RKO (cell line): Measurements from ENCODE around the gene RAB40A.

Experiments used
- DNase-seq: peaks from one replicate; pipeline ENCODE4 v3.0.0-alpha.2; 2016; ENCODE audit warnings: low spot score

RAB40A gene, protein sequence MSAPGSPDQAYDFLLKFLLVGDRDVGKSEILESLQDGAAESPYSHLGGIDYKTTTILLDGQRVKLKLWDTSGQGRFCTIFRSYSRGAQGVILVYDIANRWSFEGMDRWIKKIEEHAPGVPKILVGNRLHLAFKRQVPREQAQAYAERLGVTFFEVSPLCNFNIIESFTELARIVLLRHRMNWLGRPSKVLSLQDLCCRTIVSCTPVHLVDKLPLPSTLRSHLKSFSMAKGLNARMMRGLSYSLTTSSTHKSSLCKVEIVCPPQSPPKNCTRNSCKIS

DNA sequence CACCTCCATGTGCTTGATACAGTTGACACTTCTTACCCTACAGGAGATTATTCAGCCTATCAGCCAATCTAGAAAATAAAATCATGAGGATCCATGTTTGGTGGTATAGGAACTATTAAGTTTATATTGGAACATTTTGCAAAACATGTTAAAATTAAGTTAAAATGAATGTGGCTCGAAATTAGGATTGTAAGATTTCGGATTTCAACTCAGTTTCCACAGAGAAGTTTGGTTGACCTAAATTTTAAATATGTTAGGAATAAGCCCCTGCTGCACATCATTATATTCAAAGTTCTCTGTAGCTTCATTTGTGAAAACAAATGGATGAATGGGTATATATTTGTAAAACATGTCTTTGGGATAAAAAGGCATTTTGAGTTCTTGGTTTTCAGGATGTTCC is at the start of gene RAB40A:
TSS of gene RAB40A (minus strand) at position 101 of the 400 bp plus-strand sequence. CDS start 18,733 bp downstream, outside the sequence.
- no peak for DNase-seq

DNA sequence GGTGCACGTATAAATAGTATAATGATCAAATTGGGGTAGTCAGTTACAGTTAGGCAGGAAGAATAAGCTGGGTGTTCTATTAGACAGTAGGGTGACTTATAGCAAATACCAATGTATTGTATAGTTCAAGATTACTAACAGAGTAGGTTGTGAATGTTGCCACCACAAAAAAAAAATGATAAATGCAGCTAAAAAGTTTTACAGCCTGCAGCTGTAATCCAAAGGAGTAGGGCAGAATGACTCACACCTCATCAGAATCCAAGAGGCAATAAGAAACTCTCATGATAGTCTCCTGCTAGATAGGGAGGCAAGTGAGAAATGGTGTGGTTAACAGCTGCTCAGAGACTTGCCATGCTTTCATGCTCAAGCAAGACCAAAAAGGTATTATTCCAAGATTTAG is 46.5 kb upstream of the RAB40A start:
- DNase-seq, result peak; percentile 75

DNA sequence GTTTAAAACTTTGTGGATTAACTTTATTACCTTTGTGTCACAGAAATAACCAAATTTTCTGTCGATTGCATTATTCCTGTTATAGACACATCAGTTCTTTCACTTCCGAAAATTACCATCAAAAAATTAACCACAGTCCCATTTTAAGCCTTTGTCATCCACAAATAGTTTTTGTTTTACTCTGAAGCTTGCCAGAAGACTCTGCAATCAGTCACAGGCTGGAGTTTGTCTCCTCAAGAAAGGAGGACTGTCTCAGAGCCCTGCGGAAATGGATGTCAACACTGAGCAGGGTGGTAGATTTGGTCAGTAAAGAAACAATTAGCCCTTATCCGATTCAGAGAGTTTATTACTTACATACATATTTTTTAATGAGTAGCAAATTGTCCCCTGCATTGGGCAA is 45.9 kb upstream of the RAB40A start:
- DNase-seq, result no peak

DNA sequence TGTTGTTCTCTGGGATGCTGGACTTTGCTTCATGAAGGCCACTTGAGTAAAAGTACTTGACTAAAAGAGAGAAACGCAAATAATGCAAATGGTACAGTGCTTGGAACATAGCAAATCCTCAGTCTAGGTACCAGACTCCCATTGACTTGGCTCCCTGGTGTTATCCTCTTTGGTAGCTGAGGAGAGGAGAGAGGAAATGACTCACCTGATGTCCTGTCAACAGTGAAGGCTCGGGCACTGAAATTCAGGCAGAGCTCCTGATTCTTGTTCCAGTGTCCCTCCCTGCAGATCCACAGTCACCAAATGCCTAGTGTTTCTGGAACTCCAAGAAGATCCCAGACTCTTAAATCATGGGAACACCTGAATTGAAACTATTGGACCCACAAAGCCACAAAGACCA is 43.5 kb upstream of the RAB40A start:
- DNase-seq, result peak; percentile 24

DNA sequence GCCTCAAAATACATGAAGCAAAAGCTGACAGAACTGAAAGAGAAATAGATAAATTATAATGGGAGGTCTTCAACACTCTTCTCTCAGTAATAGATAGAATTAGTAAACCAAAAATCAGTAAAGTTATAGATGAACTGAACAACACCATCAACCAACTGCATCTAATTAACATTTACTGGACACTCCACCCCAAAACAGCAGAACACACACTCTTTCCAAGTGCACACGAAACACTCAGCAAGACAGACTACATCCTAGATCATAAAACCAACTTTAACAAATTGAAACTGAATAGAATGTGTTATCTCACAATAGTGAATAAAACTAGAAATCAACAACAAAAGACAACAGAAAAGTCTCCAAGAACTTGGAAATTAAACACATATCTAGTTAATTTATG is 41.0 kb upstream of the RAB40A start:
- DNase-seq, result no peak

DNA sequence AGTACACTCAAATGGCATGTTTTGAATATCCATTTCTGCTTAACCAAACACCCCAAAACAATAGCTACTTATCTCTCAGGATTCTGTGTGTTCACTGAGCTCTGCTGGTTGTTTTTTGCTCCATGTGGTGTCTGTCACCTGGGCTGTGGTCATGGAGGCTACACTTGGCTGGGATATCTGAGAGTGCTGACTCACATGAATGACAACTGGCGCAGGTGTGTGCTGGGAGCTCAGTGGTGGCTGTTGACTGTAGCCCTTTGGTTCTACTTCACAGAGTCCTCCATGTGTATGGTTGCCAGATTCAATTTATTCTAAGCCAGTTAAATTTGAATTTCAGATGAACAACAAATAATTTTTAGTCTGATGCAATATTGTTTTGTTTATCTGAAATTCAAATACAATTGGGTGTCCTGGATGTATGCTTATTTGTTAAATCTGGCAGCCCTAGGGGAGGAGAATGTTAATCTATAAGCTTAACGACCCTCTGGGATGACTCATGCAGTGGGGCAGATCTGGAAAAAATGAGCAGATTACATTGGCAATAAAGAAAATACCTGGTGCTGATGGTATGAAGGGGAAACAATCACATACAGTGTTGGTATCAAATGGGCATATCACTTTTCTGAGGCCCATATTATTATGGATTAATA is 37.8 kb upstream of the RAB40A start:
- no peak for DNase-seq

DNA sequence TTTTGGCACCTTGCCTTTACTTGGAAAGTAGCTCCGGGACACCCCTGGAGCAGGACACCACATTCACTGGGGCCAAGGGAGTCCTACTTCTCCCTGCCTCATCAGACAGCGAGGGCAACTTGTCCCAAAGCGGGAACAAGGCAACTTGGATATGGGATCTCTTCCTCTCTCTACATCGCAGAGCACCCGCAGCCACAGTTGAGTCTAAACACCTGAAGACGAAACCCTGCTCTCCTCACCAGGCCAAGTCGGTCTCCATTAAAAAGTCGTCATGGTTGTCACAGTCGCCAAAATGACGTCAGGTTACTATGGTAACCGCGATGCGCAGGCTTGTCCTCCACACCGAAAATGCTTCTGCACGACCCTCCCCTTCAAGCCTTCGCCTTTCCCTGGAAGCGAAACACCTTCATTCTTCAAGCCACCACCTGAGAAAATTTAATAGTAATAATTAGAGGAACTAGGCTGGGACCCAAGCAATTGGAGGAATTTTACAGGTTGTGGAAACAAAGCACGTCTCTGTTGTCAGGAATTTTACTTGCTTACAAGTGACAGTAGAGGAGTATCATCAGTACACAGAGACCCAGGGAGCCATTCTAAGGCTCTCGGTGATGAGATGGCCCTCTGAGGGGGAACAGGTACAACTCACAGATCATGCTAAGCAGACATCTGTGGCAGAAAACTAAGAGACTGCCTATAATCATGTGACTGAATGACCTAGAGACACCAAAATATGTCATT is 35.6 kb upstream of the RAB40A start:
- no peak for DNase-seq

DNA sequence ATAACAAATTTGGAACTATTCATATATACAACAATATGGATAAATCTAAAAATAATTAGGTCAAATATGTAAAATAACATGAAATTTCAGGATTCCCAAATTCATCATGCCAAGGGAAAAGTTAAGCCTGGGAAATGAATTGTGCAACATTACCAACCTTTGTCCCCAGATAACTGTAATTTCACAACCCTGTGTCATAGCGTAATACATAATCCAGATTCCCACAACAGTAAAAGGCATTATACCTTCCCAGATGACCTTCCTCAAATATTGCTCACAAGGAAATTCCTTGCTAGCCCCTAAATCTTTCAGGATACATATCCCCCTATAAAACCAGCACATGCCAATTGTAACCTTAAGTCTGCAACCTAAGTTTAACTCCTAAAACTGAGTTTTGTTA is 32.9 kb upstream of the RAB40A start:
- DNase-seq, result no peak

DNA sequence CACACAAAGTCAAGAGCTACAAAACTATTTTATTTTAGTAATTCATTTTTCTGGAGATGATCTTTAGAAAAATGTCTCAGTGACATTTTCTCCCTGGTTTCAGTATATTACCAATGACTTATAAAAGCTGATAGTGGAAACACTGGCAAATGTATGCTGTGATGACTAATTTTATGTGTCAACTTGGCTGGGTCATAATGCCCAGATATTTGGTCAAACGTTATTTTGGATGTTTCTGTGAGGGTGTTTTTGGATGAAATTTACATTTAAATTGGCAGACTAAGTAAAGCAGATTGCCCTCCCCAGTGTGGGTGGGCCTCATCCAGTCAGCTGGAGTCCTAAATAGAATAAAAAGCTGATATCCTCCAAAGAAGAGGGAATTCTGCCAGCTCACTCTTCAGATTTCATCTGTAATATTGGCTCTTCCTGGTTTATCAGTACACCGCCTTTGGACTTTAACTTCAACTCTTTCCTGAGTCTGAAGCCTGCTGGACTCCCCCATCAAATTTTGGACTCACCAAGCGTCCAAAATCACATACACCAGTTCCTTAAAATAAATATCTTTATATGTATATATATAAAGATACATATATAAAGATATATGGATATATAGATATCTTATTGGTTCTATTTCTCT is 31.2 kb upstream of the RAB40A start:
- DNase-seq, result peak; percentile 5

DNA sequence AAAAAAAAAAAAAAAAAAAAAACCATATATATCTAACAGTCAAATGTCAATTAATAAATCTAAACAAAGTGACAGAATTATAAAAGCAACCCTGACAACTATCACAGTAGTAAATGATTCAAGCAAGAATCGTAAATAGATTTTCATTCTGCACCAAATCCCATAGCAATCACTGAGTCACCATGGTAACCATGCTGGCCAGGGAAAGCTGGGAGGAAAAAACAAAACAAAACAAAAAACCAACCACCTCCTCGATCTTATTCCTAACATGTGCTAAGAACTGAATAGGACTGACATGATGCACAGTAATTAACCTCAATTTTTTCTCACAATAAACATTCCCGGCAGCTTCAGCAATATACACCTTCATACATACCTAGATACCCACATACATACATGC is 30.6 kb upstream of the RAB40A start:
- DNase-seq, result no peak

DNA sequence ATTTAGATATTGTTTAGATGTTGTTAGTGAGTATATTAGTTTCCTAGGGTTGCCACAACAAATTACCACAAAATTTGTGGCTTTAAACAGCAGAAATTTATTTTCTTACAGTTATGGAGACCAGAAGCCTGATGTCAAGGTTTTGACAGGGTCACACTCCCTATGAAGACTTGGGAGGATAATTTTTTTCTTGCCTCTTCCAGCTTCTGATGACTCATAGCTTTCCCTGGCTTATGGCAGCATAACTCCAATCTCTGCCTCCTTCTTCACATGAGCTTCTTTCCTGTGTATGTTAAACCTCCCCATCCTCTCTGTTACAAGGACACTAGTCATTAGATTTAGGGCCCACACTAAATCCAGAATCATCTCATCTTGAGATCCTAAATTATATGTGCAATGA is 20.9 kb upstream of the RAB40A start:
- DNase-seq, result peak; percentile 13

DNA sequence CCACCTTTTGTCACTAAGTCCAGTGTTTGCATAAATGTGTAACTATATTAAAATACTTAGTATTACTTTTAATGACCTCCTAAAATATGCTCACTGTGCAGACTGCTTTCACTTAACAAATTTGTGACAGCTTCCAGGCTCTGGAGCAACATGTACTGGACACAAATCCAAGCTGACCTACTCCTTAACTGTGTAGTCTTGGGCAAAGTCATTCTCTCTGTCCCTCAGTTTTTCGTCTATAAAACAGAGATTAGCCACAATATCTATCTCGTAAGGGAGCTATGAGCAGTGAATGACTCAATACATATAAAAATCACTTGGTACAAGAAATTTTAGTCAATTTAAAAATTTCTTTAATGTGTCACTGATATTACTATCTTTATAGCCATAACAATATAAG is 20.4 kb upstream of the RAB40A start:
- DNase-seq, result no peak

DNA sequence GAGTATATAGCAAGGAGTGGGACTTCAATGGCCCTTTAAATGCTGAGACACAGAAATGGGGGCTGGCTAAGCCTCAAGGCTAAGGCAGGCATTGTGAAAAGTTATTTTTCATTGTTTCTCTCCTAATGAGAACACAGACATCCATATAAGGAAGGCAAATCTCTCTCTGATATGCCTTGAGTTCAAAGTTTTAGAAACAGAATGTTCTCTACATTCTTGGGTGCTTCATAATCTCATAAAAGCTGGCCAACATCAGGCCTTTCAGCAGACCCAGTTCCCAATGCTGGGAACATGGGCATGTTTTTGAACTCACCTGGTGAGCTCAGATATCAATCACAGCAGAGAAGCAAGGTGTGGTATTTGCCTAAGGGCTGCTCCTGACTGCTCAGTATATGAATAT is 19.4 kb upstream of the RAB40A start:
- no peak for DNase-seq

DNA sequence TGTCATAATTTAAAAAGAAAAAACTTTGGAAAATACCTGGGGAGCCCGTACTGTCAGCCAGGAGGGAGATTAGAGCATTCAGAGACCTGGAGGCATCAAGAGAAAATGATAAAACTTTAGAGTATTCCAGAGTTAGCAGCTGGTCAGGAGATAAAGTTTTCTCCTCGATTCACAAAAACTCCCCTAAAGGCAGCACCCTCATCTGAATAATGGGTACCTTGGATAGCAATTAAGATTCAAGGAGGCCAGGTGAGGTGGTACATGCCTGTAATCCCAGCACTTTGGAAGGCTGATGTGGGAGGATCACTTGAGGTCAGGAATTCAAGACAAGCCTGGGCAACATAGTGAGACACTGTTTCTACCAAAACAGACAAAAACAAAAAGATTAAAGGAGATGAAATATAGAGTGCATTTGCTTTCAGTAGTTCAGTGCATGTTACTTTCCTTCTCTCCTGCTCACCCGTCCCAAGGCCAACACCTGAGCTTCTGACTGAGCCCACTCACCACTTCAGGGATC is 18.6 kb upstream of the RAB40A start:
- no peak for DNase-seq

DNA sequence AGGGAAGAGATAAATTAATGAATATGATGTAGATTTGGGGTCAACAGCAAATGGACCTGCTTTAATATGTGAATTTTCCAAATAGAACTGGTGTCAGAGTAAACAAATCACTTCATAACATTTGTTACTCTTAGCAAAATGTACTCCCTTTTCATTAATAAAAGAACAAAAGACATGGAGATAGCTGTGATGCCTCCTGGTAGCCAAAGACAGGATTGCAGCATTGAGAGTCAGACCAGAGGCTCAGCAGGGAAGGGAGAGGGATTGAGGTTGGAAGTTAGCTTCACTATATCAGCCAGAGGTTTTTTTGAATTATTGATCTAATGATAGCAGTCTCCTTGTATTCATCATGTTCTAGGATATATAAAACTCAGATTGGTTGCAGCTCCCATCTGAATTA is 17.4 kb upstream of the RAB40A start:
- DNase-seq, result no peak

DNA sequence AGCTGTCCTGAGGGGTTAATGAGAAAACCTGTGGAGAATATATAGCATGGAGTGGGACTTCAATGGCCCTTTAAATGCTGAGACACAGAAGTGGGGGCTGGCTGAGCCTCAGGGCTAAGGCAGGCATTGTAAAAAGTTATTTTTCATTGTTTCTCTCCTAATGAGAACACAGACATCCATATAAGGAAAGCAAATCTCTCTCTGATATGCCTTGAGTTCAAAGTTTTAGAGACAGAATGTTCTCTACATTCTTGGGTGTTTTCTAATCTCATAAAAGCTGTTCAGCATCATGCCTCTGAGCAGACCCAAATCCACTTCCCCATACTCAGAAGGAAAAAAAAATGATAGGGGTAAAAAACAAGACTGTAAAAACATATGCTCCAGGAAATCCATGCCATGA is 16.8 kb upstream of the RAB40A start:
- DNase-seq, result no peak

DNA sequence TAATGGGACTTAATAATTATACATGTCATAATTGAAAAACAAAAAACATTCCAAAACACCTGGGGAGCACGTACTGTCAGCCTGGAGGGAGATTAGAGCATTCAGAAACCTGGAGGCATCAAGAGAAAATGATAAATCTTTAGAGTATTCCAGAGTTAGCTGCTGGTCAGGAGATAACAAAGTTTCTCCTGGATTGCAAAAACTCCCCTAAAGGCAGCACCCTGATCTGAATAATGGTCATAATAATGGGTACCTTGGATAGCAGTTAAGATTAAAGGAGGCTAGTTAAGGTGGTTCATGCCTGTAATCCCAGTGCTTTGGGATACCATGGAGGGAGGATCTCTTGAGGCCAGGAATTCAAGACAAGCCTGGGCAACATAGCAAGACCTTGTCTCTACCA is 15.9 kb upstream of the RAB40A start:
- DNase-seq, result no peak

DNA sequence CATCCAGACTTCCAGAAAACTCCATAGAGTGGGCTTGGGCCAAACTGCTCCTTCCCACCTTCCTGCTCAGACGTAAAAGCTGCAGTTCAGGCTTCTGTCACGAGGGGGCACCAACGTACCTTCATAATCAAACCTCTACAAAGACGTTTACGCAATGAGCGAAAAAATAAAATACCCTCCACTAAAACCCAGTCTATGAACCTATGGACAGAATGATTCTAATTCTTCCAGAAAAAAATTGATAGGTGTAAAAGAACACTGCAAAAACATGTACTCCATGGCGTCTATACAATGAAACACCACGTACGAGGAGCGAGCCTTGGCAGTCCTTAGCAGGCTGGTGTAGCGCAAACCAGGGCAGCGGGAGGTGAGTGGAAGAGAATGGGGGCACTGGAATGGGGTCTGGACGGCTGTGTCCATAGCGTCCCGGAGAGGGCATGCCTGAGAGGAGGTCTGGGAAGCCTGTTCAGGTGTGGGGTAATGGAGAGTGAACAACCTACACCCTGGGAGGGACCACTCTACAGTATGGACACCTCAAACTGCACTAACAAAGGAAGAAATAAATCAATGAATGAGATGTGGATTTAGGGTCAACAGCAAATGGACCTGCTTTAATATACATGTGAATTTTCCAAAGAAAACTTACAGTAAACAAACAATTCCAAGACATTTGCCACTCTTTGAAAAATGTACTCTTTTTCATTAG is 14.4 kb upstream of the RAB40A start:
- DNase-seq, result peak; percentile 66

DNA sequence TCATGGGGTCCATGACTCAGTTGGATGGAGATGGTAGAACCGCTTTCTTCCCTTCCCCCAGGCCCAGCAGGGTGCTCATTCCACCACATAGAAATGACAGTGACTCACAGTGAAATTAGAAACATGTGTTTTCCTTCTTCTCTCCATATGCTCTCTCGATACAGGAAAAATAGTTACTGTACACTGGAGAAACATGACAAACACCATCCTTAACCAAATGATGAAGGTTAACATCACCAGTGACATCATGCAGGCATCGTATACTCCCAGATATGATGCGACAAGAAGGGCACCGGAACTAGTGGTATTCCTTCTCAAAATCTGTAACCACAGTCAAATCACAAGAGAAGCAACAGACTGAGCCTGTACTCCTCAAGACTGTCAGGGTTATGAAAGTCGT is 11.7 kb upstream of the RAB40A start:
- DNase-seq, result no peak

DNA sequence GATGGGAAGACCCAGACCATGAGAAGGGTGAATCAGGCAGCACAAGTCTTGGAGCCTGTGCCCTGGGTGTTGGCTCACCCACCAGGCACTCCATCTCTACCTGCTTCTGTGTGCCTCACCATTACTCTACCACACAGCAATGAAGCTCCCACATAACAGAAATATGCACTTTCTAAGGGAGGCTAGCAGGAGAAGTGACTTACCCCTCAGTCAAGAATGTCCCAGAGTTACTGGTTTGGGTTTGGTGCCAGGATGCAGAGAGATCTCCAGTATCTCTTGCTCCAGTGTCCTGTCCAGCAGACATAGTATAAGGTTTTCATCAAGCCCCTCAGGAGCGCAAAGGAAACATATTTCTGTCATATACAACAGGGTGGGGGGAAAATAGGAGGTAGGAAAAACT is 11.3 kb upstream of the RAB40A start:
- no peak for DNase-seq

DNA sequence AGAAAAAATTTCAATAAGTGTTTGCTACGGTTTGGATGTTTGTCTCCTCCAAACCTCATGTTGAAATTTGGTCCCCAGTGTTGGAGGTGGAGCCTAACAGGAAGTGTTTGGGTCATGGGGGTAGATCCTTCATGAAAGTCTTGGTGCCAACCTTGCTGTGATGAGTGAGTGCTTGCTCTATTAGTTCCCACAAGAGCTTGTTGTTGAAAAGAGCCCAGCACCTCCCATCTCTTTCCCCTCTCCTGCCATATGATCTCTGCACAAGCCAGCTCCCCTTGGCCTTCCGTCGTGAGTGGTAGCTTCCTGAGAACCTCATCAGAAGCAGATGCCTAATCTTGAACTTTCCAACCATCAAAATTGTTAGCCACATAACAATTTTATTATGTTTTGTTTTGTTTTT is 10.3 kb upstream of the RAB40A start:
- no peak for DNase-seq

DNA sequence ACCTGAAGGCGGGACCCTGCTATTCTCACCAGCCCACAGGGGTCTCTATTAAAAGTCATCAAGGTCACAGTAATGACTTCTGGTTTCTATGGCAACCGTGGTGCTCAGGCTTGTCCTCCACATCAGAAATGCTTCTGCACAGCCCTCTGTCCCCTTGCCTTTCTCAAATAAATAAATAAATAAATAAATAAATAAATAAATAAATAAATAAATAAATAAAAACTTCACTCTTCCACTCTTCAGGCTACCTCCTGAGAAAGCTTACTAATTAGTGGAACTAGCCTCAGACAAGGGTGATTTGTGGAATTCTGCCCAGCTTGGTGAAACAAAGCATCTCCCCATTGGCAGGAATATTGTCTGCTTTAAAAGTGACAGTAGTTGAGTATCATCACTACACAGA is 5.5 kb upstream of the RAB40A start:
- no peak for DNase-seq
